ENCODE results near the gene SLC49A3. TPM values are rescaled to one million over a fixed set of nuclear protein-coding genes. Genes with fewer than 3 reads are reported as not detected.

Gene SLC49A3
- total and polyA plus RNA-seq, 2 of the 13 experiments (the other 11 are each of a cell fraction or from before 2014, with no cell fraction given), result 0.07 to 0.17 TPM

GRCh38 chr4:692771-693554, 4.0 kb upstream of the SLC49A3 start (continued):
- TF ChIP-seq, protein P1, sequence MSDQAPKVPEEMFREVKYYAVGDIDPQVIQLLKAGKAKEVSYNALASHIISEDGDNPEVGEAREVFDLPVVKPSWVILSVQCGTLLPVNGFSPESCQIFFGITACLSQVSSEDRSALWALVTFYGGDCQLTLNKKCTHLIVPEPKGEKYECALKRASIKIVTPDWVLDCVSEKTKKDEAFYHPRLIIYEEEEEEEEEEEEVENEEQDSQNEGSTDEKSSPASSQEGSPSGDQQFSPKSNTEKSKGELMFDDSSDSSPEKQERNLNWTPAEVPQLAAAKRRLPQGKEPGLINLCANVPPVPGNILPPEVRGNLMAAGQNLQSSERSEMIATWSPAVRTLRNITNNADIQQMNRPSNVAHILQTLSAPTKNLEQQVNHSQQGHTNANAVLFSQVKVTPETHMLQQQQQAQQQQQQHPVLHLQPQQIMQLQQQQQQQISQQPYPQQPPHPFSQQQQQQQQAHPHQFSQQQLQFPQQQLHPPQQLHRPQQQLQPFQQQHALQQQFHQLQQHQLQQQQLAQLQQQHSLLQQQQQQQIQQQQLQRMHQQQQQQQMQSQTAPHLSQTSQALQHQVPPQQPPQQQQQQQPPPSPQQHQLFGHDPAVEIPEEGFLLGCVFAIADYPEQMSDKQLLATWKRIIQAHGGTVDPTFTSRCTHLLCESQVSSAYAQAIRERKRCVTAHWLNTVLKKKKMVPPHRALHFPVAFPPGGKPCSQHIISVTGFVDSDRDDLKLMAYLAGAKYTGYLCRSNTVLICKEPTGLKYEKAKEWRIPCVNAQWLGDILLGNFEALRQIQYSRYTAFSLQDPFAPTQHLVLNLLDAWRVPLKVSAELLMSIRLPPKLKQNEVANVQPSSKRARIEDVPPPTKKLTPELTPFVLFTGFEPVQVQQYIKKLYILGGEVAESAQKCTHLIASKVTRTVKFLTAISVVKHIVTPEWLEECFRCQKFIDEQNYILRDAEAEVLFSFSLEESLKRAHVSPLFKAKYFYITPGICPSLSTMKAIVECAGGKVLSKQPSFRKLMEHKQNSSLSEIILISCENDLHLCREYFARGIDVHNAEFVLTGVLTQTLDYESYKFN (CRISPR knock-in tag; conservative IDR thresholded peaks at IDR 0.05), result peak; percentile 72
- no peak for TF ChIP-seq NAIF1 (CRISPR knock-in tag; IDR thresholded peaks at IDR 0.05; ENCODE audit: borderline replicate concordance)
- TF ChIP-seq RORA (CRISPR knock-in tag; IDR thresholded peaks at IDR 0.05), result no peak
- TF ChIP-seq ZNF660 (CRISPR knock-in tag; IDR thresholded peaks at IDR 0.05; ENCODE audit: borderline replicate concordance, low read depth), result no peak
- no peak for TF ChIP-seq EZH2 (conservative IDR thresholded peaks at IDR 0.05; ENCODE audit: low read depth, low read length)
- no peak for TF ChIP-seq ZNF546 (CRISPR knock-in tag; conservative IDR thresholded peaks at IDR 0.05)
- no peak for TF ChIP-seq SYNCRIP (IDR thresholded peaks at IDR 0.05; ENCODE audit: insufficient read depth, low read depth, low read length)
- TF ChIP-seq SMAD9 (CRISPR knock-in tag; IDR thresholded peaks at IDR 0.05), result no peak
- no peak for TF ChIP-seq SUZ12 (IDR thresholded peaks at IDR 0.05; ENCODE audit: low read depth, low read length)
- TF ChIP-seq KDM3A (CRISPR knock-in tag; IDR thresholded peaks at IDR 0.05; ENCODE audit: low read depth), result no peak; the same call in 1 of the 2 replicates
- no peak for TF ChIP-seq PTBP1 (IDR thresholded peaks at IDR 0.05; ENCODE audit: low read depth, low read length, poor library complexity, severe bottlenecking)
- TF ChIP-seq EHMT2 (IDR thresholded peaks at IDR 0.05; ENCODE audit: borderline replicate concordance, low read depth, low read length), result no peak
- TF ChIP-seq JUN (CRISPR knock-in tag; IDR thresholded peaks at IDR 0.05), result no peak
- no peak for TF ChIP-seq XRCC5 (optimal IDR thresholded peaks at IDR 0.05; ENCODE audit: low read length)
- TF ChIP-seq MBD4 (IDR thresholded peaks at IDR 0.05; ENCODE audit: borderline replicate concordance, low read length), result no peak
- peak; percentile 43; the same call in 1 of the 2 replicates for TF ChIP-seq ZNF335 (CRISPR knock-in tag; IDR thresholded peaks at IDR 0.05)
- TF ChIP-seq ZEB1 (IDR thresholded peaks at IDR 0.05; ENCODE audit: insufficient replicate concordance, low read depth), result no peak
- no peak for TF ChIP-seq POGK (CRISPR knock-in tag; conservative IDR thresholded peaks at IDR 0.05)
- peak; percentile 74 for TF ChIP-seq FOSL2 (CRISPR knock-in tag; IDR thresholded peaks at IDR 0.05)
- TF ChIP-seq JARID2 (CRISPR knock-in tag; IDR thresholded peaks at IDR 0.05; ENCODE audit: insufficient replicate concordance), result no peak
- TF ChIP-seq, protein P2, sequence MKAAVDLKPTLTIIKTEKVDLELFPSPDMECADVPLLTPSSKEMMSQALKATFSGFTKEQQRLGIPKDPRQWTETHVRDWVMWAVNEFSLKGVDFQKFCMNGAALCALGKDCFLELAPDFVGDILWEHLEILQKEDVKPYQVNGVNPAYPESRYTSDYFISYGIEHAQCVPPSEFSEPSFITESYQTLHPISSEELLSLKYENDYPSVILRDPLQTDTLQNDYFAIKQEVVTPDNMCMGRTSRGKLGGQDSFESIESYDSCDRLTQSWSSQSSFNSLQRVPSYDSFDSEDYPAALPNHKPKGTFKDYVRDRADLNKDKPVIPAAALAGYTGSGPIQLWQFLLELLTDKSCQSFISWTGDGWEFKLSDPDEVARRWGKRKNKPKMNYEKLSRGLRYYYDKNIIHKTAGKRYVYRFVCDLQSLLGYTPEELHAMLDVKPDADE (CRISPR knock-in tag; IDR thresholded peaks at IDR 0.05), result no peak
- no peak for TF ChIP-seq FIP1L1 (IDR thresholded peaks at IDR 0.05; ENCODE audit: borderline replicate concordance, insufficient read depth, low read depth, low read length)
